Epithelial cell of alveolus of lung (primary cell): Measurements from ENCODE around the gene P2RX7. TPM values are rescaled to one million over a fixed set of nuclear protein-coding genes. Genes with fewer than 3 reads are reported as not detected.

Experiments used
- total RNA-seq: library from RNA; depleted of rRNA; stranded (reverse); fragments of >200 nt; gene quantifications from 2 replicates; pipeline ENCODE4 v1.2.1, GENCODE V29; 2015

P2RX7 gene
- total RNA-seq: 0.26 TPM in 1 of 2 replicates, not detected in the other

GRCh38 chr12:121132601-121133481, at the start of gene P2RX7:
TSS of gene P2RX7 (plus strand) at chr12:121132876. CDS start at chr12:121132971, 95 bp downstream.

GRCh38 chr12:121209624-121210572, 77.2 kb downstream of the P2RX7 start, which contains the start of gene P2RX4:
TSS of gene P2RX4 (plus strand) at chr12:121210129. CDS start at chr12:121210165, 36 bp downstream.

Other genes with a start within 250 kb of the P2RX7 start
- 8.3 and 15.3 TPM in 2 replicates for gene SPPL3, start 228.5 kb upstream of the P2RX7 start, total RNA-seq
- not detected in 2 replicates for gene HNF1A, start 154.3 kb upstream of the P2RX7 start, total RNA-seq
- 11.8 and 14.1 TPM in 2 replicates for gene C12orf43, start 116.4 kb upstream of the P2RX7 start, total RNA-seq
- 0.08 and 1.6 TPM in 2 replicates for gene OASL, start 93.6 kb upstream of the P2RX7 start, total RNA-seq
- 14.4 and 39.0 TPM in 2 replicates for gene P2RX4, start 77.3 kb downstream of the P2RX7 start, total RNA-seq
- gene CAMKK2, start 163.8 kb downstream of the P2RX7 start, total RNA-seq: 19.1 and 28.4 TPM in 2 replicates
- gene ANAPC5, start 219.5 kb downstream of the P2RX7 start, total RNA-seq: 91.7 and 108 TPM in 2 replicates